Loucy (cell line): Measurements from ENCODE around the gene SIK3.
A peak's percentile ranks its signal among the peaks of the same experiment; 100 is the strongest.

Experiments
- H2AFZ ChIP-seq: fragments of 200-600 bp; sonication (generic); 2 replicates; pipeline ENCODE4 v1.6.0; 2016; ENCODE audit warnings: antibody characterized with exemption, mild to moderate bottlenecking, low read length, moderate library complexity
- H3F3A ChIP-seq: fragments of 200-600 bp; 2 replicates; pipeline ENCODE4 v1.6.0; 2016; ENCODE audit warnings: antibody characterized with exemption, low read depth, mild to moderate bottlenecking
- H3K27me3 ChIP-seq: fragments of 200-600 bp; sonication (generic); 2 replicates; pipeline ENCODE4 v1.6.1; 2014; ENCODE audit warnings: low read length, mild to moderate bottlenecking; ENCODE audit not compliant: insufficient read depth, poor library complexity, severe bottlenecking
- H3K36me3 ChIP-seq: fragments of 200-600 bp; sonication (generic); 2 replicates; pipeline ENCODE4 v1.6.1; 2016; ENCODE audit warnings: low read length; ENCODE audit not compliant: insufficient read depth
- H3K4me1 ChIP-seq: fragments of 200-600 bp; sonication (generic); 2 replicates; pipeline ENCODE4 v1.5.1; 2014; ENCODE audit warnings: low read length, mild to moderate bottlenecking; ENCODE audit not compliant: insufficient read depth, poor library complexity, severe bottlenecking
- H3K4me2 ChIP-seq: fragments of 200-600 bp; sonication (generic); 2 replicates; pipeline ENCODE4 v1.6.0; 2014; ENCODE audit warnings: antibody characterized with exemption, low read length, low read depth, mild to moderate bottlenecking; ENCODE audit not compliant: poor library complexity, severe bottlenecking
- H3K4me3 ChIP-seq: fragments of 200-600 bp; sonication (generic); 2 replicates; pipeline ENCODE4 v1.5.1; 2014; ENCODE audit warnings: low read length, mild to moderate bottlenecking, mixed read lengths; ENCODE audit not compliant: poor library complexity, severe bottlenecking
- H3K79me2 ChIP-seq: fragments of 200-600 bp; sonication (generic); 2 replicates; pipeline ENCODE4 v1.6.1; 2014; ENCODE audit warnings: low read length; ENCODE audit not compliant: insufficient read depth
- H3K9ac ChIP-seq: fragments of 200-600 bp; sonication (generic); 2 replicates; pipeline ENCODE4 v1.6.0; 2014; ENCODE audit warnings: mild to moderate bottlenecking, low read depth, low read length, moderate library complexity; ENCODE audit not compliant: poor library complexity, severe bottlenecking
- H3K9me2 ChIP-seq: fragments of 200-600 bp; sonication (generic); replicated peaks from 2 replicates; pipeline ENCODE4 v1.6.1; 2016; ENCODE audit warnings: low read depth, low read length, mixed read lengths
- H3K9me3 ChIP-seq: fragments of 200-600 bp; sonication (generic); 2 replicates; pipeline ENCODE4 v1.6.1; 2014; ENCODE audit warnings: mild to moderate bottlenecking, antibody characterized with exemption, low read length, low read depth; ENCODE audit not compliant: insufficient read depth
- H4K20me1 ChIP-seq: fragments of 200-600 bp; sonication (generic); 2 replicates; pipeline ENCODE4 v1.6.0; 2014; ENCODE audit warnings: antibody characterized with exemption, low read length, mild to moderate bottlenecking; ENCODE audit not compliant: insufficient read depth, poor library complexity, severe bottlenecking
- EZH2phosphoT487 ChIP-seq: fragments of 200-600 bp; IDR thresholded peaks from 2 replicates; pipeline ENCODE4 v1.6.1; 2018; ENCODE audit warnings: antibody characterized with exemption, mild to moderate bottlenecking, moderate library complexity, borderline replicate concordance
- TF ChIP-seq, protein P1 (sequence below): fragments of 200-600 bp; sonication (generic); conservative IDR thresholded peaks from 2 replicates; pipeline ENCODE4 v1.5.1; 2014; ENCODE audit warnings: mild to moderate bottlenecking, antibody characterized with exemption, low read length

The SIK3 gene

GRCh38 chr11:116849486-116849885 is 248.7 kb downstream of the SIK3 start:
- no peak for TF ChIP-seq EZH2phosphoT487
- TF ChIP-seq, protein P1, sequence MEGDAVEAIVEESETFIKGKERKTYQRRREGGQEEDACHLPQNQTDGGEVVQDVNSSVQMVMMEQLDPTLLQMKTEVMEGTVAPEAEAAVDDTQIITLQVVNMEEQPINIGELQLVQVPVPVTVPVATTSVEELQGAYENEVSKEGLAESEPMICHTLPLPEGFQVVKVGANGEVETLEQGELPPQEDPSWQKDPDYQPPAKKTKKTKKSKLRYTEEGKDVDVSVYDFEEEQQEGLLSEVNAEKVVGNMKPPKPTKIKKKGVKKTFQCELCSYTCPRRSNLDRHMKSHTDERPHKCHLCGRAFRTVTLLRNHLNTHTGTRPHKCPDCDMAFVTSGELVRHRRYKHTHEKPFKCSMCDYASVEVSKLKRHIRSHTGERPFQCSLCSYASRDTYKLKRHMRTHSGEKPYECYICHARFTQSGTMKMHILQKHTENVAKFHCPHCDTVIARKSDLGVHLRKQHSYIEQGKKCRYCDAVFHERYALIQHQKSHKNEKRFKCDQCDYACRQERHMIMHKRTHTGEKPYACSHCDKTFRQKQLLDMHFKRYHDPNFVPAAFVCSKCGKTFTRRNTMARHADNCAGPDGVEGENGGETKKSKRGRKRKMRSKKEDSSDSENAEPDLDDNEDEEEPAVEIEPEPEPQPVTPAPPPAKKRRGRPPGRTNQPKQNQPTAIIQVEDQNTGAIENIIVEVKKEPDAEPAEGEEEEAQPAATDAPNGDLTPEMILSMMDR, result no peak
- Histone ChIP-seq H2AFZ (no peak overlapping the region), H3K79me2 (no peaks in the 10 kb centered on the region), H3K9me3 (no peaks in the 10 kb centered on the region), H3K9me2 (no peaks in the 10 kb centered on the region), H3K9ac (peak overlapping the region; percentile 85), H3K4me3 (peak overlapping the region; percentile 19), H3K4me2 (peak overlapping the region; percentile 93), H3F3A (peaks cover 22% of the 10 kb centered on the region), H4K20me1 (no peaks in the 10 kb centered on the region), H3K4me1 (peaks cover 57% of the 10 kb centered on the region), H3K27me3 (no peaks in the 10 kb centered on the region), H3K36me3 (peaks cover 37% of the 10 kb centered on the region; the same call in 1 of the 2 replicates)

DNA sequence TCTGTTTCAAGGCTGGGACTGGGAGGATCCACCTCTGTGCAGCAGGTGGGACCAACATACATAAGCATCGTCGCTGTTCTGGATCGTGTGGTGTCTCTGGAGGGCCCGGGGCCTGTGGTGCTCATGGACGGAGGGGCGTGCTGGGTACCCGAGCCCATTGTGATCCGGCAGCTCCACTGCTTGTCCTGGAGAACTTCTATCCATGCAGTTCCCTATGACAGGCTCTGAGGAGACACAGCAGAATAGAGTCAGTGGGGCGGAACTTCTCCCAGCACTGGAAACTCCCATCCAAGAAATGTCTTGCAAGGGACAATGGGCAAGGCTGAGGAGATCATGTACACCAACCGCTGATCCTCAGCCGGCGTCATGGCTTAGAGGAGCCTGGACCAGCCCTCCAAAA is 249.2 kb downstream of the SIK3 start:
- Histone ChIP-seq H3K4me1 (peaks cover 52% of the 10 kb centered on the region), H3K9me2 (no peaks in the 10 kb centered on the region), H3K9me3 (no peaks in the 10 kb centered on the region), H3K4me3 (peak overlapping the region; percentile 19), H3K4me2 (peak overlapping the region; percentile 93), H3K27me3 (no peaks in the 10 kb centered on the region), H4K20me1 (no peaks in the 10 kb centered on the region), H2AFZ (no peak overlapping the region), H3K9ac (peak overlapping the region; percentile 85), H3K79me2 (no peaks in the 10 kb centered on the region), H3F3A (peaks cover 18% of the 10 kb centered on the region), H3K36me3 (peaks cover 37% of the 10 kb centered on the region; the same call in 1 of the 2 replicates)
- TF ChIP-seq, protein P1, result no peak
- no peak for TF ChIP-seq EZH2phosphoT487

DNA sequence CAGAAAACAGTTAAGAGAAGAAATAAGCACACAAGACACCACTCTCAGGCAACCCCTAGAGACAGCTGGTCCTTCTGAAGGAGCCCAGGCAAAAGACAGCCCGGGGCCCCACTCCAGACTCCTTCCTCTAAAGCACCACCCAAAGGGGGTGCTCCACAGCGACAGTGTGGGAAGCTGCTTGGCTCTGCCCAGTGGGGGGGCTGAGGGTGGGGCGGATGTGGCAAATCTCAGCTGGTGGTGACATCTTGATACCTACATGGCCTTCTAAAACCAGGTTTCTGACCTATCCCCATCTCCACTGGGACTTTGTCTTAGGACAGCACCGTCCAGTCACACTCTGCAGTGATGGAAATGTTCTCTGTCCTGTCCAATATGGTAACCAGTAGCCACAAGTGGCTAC is 250.6 kb downstream of the SIK3 start:
- no peak overlapping the region for H3K9ac ChIP-seq
- H3K9me3 ChIP-seq, result no peaks in the 10 kb centered on the region
- no peak overlapping the region for H2AFZ ChIP-seq
- H3K79me2 ChIP-seq, result no peaks in the 10 kb centered on the region
- peaks cover 48% of the 10 kb centered on the region; the same call in 1 of the 2 replicates for H3K36me3 ChIP-seq
- H3F3A ChIP-seq, result peaks cover 14% of the 10 kb centered on the region
- TF ChIP-seq EZH2phosphoT487, result no peak
- TF ChIP-seq, protein P1, result no peak
- no peaks in the 10 kb centered on the region for H4K20me1 ChIP-seq
- H3K4me1 ChIP-seq, result peaks cover 43% of the 10 kb centered on the region
- no peaks in the 10 kb centered on the region for H3K27me3 ChIP-seq
- H3K4me2 ChIP-seq, result no peak overlapping the region
- H3K9me2 ChIP-seq, result no peaks in the 10 kb centered on the region
- H3K4me3 ChIP-seq, result no peak overlapping the region
